Right lobe of liver (tissue), 6 donors: ENCODE measurements around the gene NPLOC4. TPM values are rescaled to one million over a fixed set of nuclear protein-coding genes. Genes with fewer than 3 reads are reported as not detected.

Experiments
- ATAC-seq, 4 donors: fragments of 200-7000 bp; cut with Tn5 transposase; one replicate each; pipeline ENCODE4 v1.9.1; 2020; ENCODE audit warnings: mild to moderate bottlenecking in 4 of 4, moderate library complexity in 4 of 4
- DNase-seq, 3 donors: peaks; one replicate each; pipeline ENCODE4 v3.0.0-alpha.2; 2020
- H3K27ac ChIP-seq, 3 donors: fragments of 200-600 bp; one replicate each; pipeline ENCODE4 v1.8.0; 2022
- H3K27me3 ChIP-seq, 2 donors: fragments of 200-600 bp; one replicate each; pipeline ENCODE4 v1.8.0; 2022
- H3K36me3 ChIP-seq, 4 donors: fragments of 200-600 bp; sonication (generic) in 1 of 4; one replicate each; pipeline versions ENCODE4 v1.5.1 to v1.8.0; 2017 to 2022; ENCODE audit warnings: control low read depth in 1 of 4
- H3K4me1 ChIP-seq, 4 donors: fragments of 200-600 bp; sonication (generic) in 1 of 4; one replicate each; pipeline versions ENCODE4 v1.5.1 to v1.8.0; 2017 to 2022; ENCODE audit warnings: control low read depth in 1 of 4
- H3K4me3 ChIP-seq, 3 donors: fragments of 200-600 bp; one replicate each; pipeline ENCODE4 v1.8.0; 2022
- H3K9me3 ChIP-seq, 4 donors: fragments of 200-600 bp; sonication (generic) in 1 of 4; one replicate each; pipeline versions ENCODE4 v1.5.1 to v1.8.0; 2017 to 2022; ENCODE audit warnings: control low read depth in 1 of 4
- POLR2A ChIP-seq: fragments of 450-650 bp; IDR thresholded peaks from one replicate; pipeline ENCODE4 v1.6.1; 2017; ENCODE audit warnings: antibody characterized with exemption, mild to moderate bottlenecking
- WGBS: methylation state at CpG from one replicate; pipeline ENCODE4 v1.1.6; 2018; ENCODE audit warnings: low coverage, low lambda C conversion rate; ENCODE audit not compliant: insufficient coverage; ENCODE audit errors: missing lambda C conversion rate; 5-methylcytosine and 5-hydroxymethylcytosine counted together
- intact Hi-C, 2 donors: fragments of 100-400 bp; cut with DNase I; formaldehyde crosslinking; loops; one replicate each; pipeline versions ENCODE4 v1.11.2 to v1.14.1; 2022
- total RNA-seq, 6 experiments: library from RNA; depleted of rRNA in 2 of 6; stranded (reverse); fragments of >200 nt in 2 of 6; fragmentation: NEBNext Ultra II Directional in 3 of 6; extraction: Animal tissue kit (Norgen Biotek cat#: 25700) in 3 of 6; gene quantifications; one replicate each; pipeline versions ENCODE4 v1.1.0 to v1.2.4, GENCODE V29; 2016 to 2023
- TF ChIP-seq, protein P1 (sequence below), 4 donors: fragments of 200-600 bp in 3 of 4; fragments of 450-650 bp in 1 of 4; IDR thresholded peaks; one replicate each; pipeline versions ENCODE4 v1.5.1 to v1.8.0; 2016 to 2022; ENCODE audit warnings: antibody characterized with exemption in 4 of 4, mild to moderate bottlenecking in 2 of 4
- donor health status: DM: no; HTN: yes; CAD: no.
- donor health status: DM: no; HTN: no; CAD: no.
- donor health status: DM: no; HTN: no; CAD: no.
- donor health status: DM: no; HTN: yes; CAD: no.
- donor health status: DM: no; HTN: yes; CAD: no.

The NPLOC4 gene
- total RNA-seq, 6 experiments from 2014 or later, result 46.5 to 63.2 (median 55.8) TPM

DNA sequence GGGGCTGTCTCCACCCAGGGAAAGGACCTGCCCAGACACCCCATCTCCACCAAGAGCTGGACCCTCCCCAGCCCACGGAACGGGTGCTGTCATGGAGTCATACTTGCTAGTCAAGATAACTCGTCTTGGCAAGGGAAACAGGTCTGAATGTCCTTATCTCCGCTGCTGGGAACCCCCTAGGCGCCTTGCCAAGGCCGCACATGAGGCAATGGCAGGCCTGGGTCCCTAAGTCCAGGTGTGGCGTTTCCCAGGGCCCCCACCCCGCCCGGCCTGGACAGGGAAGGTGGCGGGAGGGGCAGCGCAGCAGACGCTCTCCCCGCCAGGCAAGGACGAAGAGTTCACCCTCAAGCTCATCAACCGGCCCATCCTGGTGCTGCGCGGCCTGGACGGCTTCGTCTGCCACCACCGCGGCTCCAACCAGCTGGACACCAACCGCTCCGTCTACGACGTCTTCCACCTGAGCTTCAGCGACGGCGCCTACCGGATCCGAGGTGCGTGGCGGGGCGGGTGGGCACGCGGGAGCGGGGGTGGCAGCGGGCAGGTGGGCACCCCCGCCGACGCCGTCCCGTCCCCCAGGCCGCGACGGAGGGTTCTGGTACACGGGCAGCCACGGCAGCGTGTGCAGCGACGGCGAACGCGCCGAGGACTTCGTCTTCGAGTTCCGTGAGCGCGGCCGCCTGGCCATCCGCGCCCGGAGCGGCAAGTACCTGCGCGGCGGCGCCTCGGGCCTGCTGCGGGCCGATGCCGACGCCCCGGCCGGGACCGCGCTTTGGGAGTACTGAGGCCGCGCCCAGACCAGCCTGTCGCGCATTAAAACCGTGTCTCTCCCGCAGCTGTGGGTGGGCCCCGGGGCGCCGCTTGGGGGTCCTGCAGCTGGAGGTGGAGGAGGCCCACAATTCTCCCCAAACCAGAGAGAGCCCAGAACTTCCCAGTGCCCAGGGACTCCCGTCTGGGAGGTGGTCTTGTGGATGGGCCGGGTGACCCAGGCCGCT is 100.3 kb downstream of the NPLOC4 start:
- intact Hi-C loops, result loop anchor here in 1 of 2 donors (10.0 kb wide), 1 partner anchor 58 kb away; no protein-coding TSS in a partner anchor
- peak in 3 of 4 donors; percentile 10 to 24 (median 20) for ATAC-seq

GRCh38 chr17:81535480-81536298 is 101.2 kb downstream of the NPLOC4 start:
- Histone ChIP-seq H3K27ac (no peak overlapping the region), H3K36me3 (peaks cover 0 to 8% (median 2%) of the 10 kb centered on the region in 4 donors), H3K4me3 (no peak overlapping the region), H3K4me1 (no peaks in the 10 kb centered on the region), H3K27me3 (no peaks in the 10 kb centered on the region), H3K9me3 (no peaks in the 10 kb centered on the region)
- no peak for ATAC-seq
- intact Hi-C loops, result loop anchor here in 1 of 2 donors (10.0 kb wide), 1 partner anchor 59 kb away; no protein-coding TSS in a partner anchor
- TF ChIP-seq, protein P1, sequence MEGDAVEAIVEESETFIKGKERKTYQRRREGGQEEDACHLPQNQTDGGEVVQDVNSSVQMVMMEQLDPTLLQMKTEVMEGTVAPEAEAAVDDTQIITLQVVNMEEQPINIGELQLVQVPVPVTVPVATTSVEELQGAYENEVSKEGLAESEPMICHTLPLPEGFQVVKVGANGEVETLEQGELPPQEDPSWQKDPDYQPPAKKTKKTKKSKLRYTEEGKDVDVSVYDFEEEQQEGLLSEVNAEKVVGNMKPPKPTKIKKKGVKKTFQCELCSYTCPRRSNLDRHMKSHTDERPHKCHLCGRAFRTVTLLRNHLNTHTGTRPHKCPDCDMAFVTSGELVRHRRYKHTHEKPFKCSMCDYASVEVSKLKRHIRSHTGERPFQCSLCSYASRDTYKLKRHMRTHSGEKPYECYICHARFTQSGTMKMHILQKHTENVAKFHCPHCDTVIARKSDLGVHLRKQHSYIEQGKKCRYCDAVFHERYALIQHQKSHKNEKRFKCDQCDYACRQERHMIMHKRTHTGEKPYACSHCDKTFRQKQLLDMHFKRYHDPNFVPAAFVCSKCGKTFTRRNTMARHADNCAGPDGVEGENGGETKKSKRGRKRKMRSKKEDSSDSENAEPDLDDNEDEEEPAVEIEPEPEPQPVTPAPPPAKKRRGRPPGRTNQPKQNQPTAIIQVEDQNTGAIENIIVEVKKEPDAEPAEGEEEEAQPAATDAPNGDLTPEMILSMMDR (IDR thresholded peaks at IDR 0.05), result no peak
- TF ChIP-seq POLR2A, result no peak
- DNase-seq, result no peak
- WGBS, result 80% methylated on average over 4 of the region's 13 CpGs

More for the DNA sequence above, 100.3 kb downstream of the NPLOC4 start:
- Histone ChIP-seq H3K27me3 (no peaks in the 10 kb centered on the region), H3K4me3 (no peak overlapping the region), H3K36me3 (peaks cover 0 to 9% (median 4%) of the 10 kb centered on the region in 4 donors), H3K27ac (no peak overlapping the region), H3K4me1 (no peaks in the 10 kb centered on the region), H3K9me3 (no peaks in the 10 kb centered on the region)
- no peak for DNase-seq
- 0% methylated on average over 1 of the region's 89 CpGs for WGBS
- TF ChIP-seq POLR2A, result no peak
- TF ChIP-seq, protein P1 (IDR thresholded peaks at IDR 0.05), result no peak

DNA sequence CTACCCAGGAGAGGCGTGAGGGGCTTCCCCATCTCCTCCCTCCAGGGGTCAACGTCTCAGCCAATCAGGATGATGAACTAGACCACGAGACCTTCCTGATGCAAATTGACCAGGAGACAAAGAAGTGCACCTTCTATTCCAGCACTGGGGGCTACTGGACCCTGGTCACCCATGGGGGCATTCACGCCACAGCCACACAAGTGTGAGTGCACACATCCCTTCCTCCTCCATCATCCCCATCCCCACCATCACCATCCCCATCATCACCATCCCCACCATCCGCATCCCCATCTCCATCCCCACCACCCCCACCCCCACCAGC is 101.9 kb downstream of the NPLOC4 start:
- no peak for TF ChIP-seq POLR2A
- TF ChIP-seq, protein P1 (IDR thresholded peaks at IDR 0.05), result no peak
- intact Hi-C loops, result loop anchor here in 1 of 2 donors (10.0 kb wide), 1 partner anchor 60 kb away; no protein-coding TSS in a partner anchor
- H3K9me3 ChIP-seq, result no peaks in the 10 kb centered on the region
- ATAC-seq (no peak), DNase-seq (no peak)
- 100% methylated on average over 1 of the region's 5 CpGs for WGBS
- no peak overlapping the region for H3K4me3 ChIP-seq
- H3K27ac ChIP-seq, result no peak overlapping the region
- peaks cover 0 to under 1% (median 0%) of the 10 kb centered on the region in 4 donors for H3K36me3 ChIP-seq
- H3K4me1 ChIP-seq, result no peaks in the 10 kb centered on the region
- no peaks in the 10 kb centered on the region for H3K27me3 ChIP-seq

DNA sequence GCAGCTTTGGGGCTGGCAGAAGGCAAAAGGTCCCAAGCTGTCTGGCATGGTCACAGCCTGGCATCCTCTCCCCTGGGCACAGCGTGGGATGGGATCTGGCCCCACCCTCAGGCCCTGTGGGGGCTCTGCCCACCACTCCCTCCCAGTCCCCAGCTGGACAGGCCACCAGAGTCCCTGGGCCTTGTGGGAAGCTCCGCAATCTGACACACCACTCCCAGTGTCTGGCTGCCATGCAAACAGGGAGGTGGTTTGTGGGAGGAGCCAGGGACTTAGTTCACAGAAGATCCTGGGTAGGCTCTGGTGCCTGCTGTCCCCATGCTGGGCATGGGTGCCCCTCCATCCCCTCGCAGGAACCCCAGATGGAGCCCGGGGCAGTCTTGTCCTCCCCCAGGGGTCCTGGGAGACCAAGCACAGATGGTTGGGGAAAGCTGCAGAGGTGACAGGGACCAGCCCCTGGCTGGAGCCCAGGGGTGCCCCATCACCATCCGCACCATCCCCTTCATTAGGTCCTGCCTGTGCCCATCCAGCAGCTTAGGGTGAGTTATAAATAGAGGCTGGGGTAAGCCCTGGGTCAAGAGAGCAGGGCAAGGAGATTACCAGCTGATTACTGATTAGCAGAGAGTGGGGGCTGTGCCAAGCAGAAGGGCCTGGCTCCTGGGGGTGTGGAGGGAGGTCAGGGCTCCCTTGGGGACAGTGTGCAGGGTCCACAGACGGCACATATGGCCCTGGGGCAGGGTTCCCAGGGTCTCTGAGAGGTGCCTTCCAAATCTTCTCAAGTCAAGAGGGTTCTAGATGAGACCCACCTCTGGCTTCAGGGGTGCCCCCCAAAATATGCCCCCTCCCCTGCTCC is 102.5 kb downstream of the NPLOC4 start:
- Histone ChIP-seq H3K27me3 (no peaks in the 10 kb centered on the region), H3K4me1 (no peaks in the 10 kb centered on the region), H3K9me3 (no peaks in the 10 kb centered on the region), H3K4me3 (no peak overlapping the region), H3K27ac (no peak overlapping the region), H3K36me3 (no peaks in the 10 kb centered on the region)
- DNase-seq (no peak), ATAC-seq (no peak)
- no CpG with 5 or more reads among the region's 6 CpGs for WGBS
- intact Hi-C loops, result loop anchor here in 1 of 2 donors (10.0 kb wide), 1 partner anchor 60 kb away; no protein-coding TSS in a partner anchor
- TF ChIP-seq, protein P1 (IDR thresholded peaks at IDR 0.05), result no peak
- no peak for TF ChIP-seq POLR2A
